ENCODE measurements around the gene BCL2L15.
A peak's percentile ranks its signal among the peaks of the same experiment; 100 is the strongest.

Gene BCL2L15

GRCh38 chr1:113905435-113905861, 18.1 kb upstream of the BCL2L15 start:
- DNase-seq (ENCODE audit: low read depth): peak; percentile 3

DNA sequence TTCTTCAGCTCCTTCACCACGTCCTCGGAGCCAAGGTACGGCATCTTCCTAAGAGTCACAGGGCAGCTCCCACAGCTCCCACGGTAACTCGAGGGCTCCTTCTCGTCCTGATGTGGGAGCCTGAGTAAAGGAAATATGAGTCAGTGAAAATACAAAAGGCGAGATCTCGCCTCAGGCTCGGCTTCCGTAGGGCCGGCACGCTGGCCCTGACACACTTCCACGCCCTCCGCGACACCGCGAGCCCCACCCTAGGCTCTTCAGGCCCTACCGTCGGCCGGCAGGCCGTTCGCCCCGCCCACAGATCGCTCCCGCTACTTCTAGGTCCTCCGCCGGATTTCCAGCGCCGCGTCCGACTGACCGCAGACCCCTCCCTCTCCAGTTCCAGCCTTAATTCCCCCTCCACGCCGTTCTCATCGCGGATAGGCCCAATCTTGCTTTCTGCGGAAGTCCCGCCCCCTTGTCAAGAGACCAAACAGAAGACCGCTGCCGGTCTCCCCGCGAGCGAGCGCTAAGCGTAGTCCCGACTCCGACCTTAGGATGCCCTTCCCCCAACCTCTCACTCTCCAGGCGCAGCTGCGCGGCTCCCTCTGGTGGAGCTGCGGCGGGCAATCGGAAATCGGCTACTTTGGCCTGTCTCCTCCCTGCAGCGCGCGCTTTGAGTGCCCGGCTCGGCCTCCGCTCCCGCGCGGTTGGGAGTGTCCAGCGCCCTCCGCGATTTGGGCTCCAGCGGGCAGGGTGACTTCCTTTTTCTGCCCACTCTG, 17.5 kb upstream of the BCL2L15 start, which contains the start of the genes AP4B1 and DCLRE1B:
Gene AP4B1, minus strand, starts transcription at position 126 of the 761 bp plus-strand sequence. Its CDS starts 82 bp downstream, at position 44.
Gene DCLRE1B, plus strand, starts transcription at position 653 of the 761 bp plus-strand sequence. CDS start 261 bp downstream, outside the sequence.
- peak; percentile 94 for DNase-seq (ENCODE audit: low read depth)

DNA sequence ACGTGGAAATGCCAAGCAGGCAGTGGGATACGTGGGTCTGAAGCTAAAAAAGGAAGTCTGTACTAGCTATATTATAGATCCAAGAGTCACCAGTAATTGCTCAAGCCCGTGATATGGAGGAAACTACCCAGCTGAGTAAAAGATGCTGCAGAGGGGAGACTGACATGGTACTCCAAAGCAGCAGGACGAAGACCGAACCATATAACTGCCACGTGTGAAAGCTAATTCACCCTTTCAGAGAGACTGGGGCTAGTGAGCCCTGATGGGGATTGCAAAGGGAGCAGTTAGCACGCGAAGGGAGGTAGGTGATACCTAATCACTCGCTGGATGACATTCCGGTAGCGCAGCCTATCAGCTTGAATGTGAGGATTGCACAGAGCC, 16.9 kb upstream of the BCL2L15 start:
- no peak for DNase-seq (ENCODE audit: low read depth)

DNA sequence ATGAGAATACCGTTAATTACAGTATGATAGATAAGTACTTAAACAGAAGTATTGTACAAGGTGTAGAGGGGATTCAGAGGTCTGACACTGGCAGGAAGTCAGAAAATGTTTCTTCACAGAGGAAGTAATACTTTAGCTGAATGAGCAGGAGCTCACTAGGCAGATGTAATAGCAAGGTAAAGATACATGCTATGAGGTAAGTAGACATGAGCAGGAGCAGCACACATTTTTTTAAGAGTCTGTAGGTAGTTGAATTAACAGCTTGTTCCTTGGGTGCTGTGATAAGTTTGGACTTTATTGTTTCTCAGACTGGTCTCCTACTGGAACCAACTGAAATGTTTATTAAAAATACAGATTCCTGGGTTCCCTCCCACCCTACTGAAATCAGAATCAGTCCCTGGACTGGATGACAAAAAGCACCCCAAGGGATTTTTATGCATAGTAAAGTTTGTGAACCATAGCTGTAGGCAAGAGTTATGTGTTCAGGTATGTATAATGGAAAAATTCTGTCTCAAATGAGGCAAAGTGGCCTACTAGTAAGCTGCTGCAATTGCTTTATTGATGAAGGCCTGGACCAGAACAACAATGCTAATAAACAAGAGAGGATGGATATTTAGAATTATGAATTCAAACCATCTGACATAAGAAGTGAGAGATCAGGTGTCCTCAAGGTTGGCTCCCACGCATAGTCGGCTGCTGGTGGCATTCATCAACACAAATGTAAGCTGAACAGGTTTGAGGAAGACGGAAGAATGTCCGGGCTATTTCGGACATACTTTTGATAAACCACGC, 16.3 kb upstream of the BCL2L15 start:
- no peak for DNase-seq (ENCODE audit: low read depth)

GRCh38 chr1:113901191-113901590, 13.8 kb upstream of the BCL2L15 start:
- DNase-seq (ENCODE audit: low read depth): no peak

- no peak for DNase-seq (ENCODE audit: low read depth)
Measured at GRCh38 chr1:113899111-113899510, 11.7 kb upstream of the BCL2L15 start.

GRCh38 chr1:113898241-113898814, 10.9 kb upstream of the BCL2L15 start:
- no peak for DNase-seq (ENCODE audit: low read depth)

- DNase-seq (ENCODE audit: low read depth): no peak
Measured at GRCh38 chr1:113895961-113896360, 8.6 kb upstream of the BCL2L15 start.

DNA sequence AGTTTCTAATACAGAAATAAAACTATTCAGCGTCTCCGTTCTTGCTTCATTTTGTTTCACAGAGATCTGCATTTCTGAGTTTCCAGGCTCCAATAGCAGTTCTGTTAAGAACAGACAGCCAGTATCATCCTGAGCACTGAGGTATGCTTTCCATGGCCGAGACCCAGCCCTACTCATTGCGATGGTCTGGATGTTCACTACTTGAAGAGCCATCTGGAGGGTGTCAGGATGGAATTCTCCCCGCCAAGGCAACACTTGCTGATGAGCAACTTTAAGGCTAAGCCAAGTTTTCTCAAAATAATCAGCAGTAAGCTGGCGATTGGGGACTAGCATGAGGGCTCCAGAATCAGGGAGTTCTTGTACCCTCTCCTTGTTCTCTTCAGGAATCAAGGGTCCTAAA, 7.7 kb upstream of the BCL2L15 start:
- DNase-seq (ENCODE audit: low read depth): no peak

DNA sequence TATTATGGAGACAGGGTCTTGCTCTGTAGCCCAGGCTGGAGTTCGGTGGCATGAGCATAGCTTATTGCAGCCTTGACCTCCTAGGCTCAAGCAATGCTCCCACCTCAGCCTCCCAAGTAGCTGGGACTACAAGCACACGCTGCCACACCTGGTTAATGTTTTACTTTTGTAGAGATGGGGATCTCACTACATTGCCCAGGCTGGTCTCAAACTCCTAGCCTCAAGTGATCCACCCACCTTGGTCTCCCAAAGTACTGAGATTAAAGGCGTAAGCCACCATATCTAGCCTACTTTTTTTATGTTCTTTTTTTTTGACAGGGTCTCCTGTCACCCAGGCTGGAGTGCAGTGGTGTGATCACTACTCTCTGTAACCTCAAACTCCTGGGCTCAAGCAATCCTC, 5.9 kb upstream of the BCL2L15 start:
- DNase-seq (ENCODE audit: low read depth): no peak

- no peak for DNase-seq (ENCODE audit: low read depth)
Measured at GRCh38 chr1:113891631-113892220, 4.3 kb upstream of the BCL2L15 start.

DNA sequence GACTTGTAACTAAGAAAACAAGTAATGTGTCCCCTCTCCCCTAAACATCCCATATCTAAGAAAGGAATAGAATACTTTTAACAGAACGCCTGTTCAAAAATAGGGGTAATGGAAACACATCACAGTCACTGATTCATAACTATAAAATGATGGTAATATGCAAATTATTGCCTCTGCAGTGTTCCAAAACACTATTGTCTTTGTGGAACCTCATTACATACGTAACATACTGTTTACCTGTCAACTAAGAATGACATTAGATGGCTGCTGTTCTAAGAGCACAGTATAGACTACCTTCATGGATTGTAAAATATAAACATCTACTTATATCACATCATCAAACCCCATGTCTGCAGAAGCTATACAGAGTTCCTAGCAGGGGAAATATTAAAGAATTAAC, 3.4 kb upstream of the BCL2L15 start:
- no peak for DNase-seq (ENCODE audit: low read depth)

- no peak for DNase-seq (ENCODE audit: low read depth)
Measured at GRCh38 chr1:113886417-113887401, 672 bp downstream of the BCL2L15 start.

DNA sequence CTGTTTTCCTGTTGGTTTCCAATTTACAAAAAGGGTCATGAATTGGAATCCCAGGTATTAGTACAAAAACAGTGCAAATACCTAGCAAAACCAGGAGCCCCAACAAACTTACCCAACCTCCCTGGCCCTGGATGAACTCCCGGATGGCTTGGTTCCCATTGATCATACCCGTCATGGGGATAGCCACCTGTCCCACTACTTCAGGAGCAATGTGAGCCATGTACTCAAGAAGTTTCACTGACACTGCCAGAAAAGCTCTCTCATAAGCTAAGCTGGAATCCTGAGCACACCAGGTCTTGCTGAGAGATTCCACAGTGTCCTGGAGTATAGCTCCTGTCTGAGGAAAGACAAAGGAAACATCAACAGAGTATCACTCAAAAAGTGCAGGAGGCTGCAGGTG, 5.7 kb downstream of the BCL2L15 start:
- DNase-seq (ENCODE audit: low read depth): no peak

- DNase-seq (ENCODE audit: low read depth): no peak
Measured at GRCh38 chr1:113879739-113880038, 7.7 kb downstream of the BCL2L15 start.

DNA sequence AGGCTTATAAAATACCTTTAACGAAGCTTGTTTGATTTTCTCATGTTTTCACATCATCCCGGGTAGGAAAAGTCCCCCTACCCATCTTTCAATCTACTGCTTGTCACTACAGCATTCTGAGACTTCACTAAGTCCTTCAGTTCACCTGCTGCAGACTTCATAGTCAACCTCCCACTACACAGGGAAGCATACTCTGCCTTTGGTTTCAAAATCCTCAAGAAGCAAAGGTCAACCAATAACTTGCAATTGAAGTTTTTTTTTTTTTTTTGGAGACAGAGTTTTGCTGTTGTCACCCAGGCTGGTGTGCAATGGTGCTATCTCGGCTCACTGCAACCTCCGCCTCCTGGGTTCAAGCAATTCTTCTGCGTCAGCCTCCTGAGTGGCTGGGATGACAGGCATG, 11.2 kb downstream of the BCL2L15 start:
- no peak for DNase-seq (ENCODE audit: low read depth)

DNA sequence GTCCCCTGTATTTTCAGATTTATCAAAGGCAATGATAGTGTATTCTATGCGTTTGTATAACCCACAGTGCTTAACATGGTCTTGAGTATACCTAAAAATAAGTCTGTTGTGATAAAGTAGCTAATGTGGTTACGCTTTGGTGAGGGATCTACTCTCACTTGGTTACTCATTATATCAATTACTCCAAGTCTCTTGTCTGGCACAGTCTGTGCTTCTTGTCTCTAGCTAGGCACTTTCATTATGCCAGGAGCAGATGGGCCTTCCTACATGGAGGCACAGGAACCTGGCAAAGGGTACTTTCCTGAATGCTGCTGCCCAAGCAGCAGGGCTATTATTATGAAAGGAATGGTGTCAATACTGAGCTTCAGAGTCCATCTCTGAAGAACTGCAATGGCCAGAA, 11.7 kb downstream of the BCL2L15 start:
- no peak for DNase-seq (ENCODE audit: low read depth)

- no peak for DNase-seq (ENCODE audit: low read depth)
Measured at GRCh38 chr1:113874012-113874879, 13.1 kb downstream of the BCL2L15 start.

GRCh38 chr1:113872219-113872935, 15.0 kb downstream of the BCL2L15 start:
- no peak for DNase-seq (ENCODE audit: low read depth)
